Stimulated activated CD8-positive, alpha-beta memory T cell treated with anti-CD3 and anti-CD28 coated beads, Interleukin-15, amount 100 ng/mL, for 48 hours (primary cell): Measurements from ENCODE around the gene SH3PXD2A.
"Not testable (repeated sequence)": the region's sequence is repeated elsewhere in the genome, so short reads cannot be mapped to it uniquely, and the experiment has no call there.

ENCODE experiments used
- DNase-seq, 2 donors: peaks; one replicate each; pipeline ENCODE4 v3.0.0-alpha.2; 2020; ENCODE audit warnings: low read depth in 2 of 2

SH3PXD2A gene

GRCh38 chr10:103834436-103835095 lies 20.8 kb downstream of the SH3PXD2A start:
- no peak for DNase-seq

GRCh38 chr10:103833731-103834365 lies 21.5 kb downstream of the SH3PXD2A start:
- DNase-seq: no peak

GRCh38 chr10:103832806-103833205 lies 22.6 kb downstream of the SH3PXD2A start:
- no peak for DNase-seq

- no peak for DNase-seq
Observed at GRCh38 chr10:103829838-103830465, 25.4 kb downstream of the SH3PXD2A start.

- no peak for DNase-seq
Observed at GRCh38 chr10:103829278-103829677, 26.1 kb downstream of the SH3PXD2A start.

- DNase-seq: no peak
Observed at GRCh38 chr10:103828587-103829197, 26.7 kb downstream of the SH3PXD2A start.

- no peak for DNase-seq
Observed at GRCh38 chr10:103828107-103828506, 27.3 kb downstream of the SH3PXD2A start.

- no peak for DNase-seq
Observed at GRCh38 chr10:103826885-103827284, 28.5 kb downstream of the SH3PXD2A start.

- DNase-seq: no peak
Observed at GRCh38 chr10:103824281-103824680, 31.1 kb downstream of the SH3PXD2A start.

GRCh38 chr10:103823706-103824272 lies 31.6 kb downstream of the SH3PXD2A start:
- DNase-seq: no peak

GRCh38 chr10:103822800-103823199 lies 32.6 kb downstream of the SH3PXD2A start:
- DNase-seq: no peak

GRCh38 chr10:103822107-103822716 lies 33.2 kb downstream of the SH3PXD2A start:
- no peak for DNase-seq

GRCh38 chr10:103820101-103821062 lies 35.0 kb downstream of the SH3PXD2A start:
- no peak for DNase-seq

GRCh38 chr10:103819493-103819892 lies 35.9 kb downstream of the SH3PXD2A start:
- DNase-seq: no peak

GRCh38 chr10:103818765-103819374 lies 36.5 kb downstream of the SH3PXD2A start:
- DNase-seq: no peak

- no peak for DNase-seq
Observed at GRCh38 chr10:103818105-103818504, 37.3 kb downstream of the SH3PXD2A start.

- no peak for DNase-seq
Observed at GRCh38 chr10:103816431-103816830, 38.9 kb downstream of the SH3PXD2A start.

- no peak for DNase-seq
Observed at GRCh38 chr10:103814626-103815370, 40.6 kb downstream of the SH3PXD2A start.

- DNase-seq: no peak
Observed at GRCh38 chr10:103814105-103814504, 41.3 kb downstream of the SH3PXD2A start.

- DNase-seq: not testable (repeated sequence)
Observed at GRCh38 chr10:103813312-103813711, 42.1 kb downstream of the SH3PXD2A start.
